Fibroblast of villous mesenchyme (primary cell): Measurements from ENCODE around the gene PSMB10. TPM values are rescaled to one million over a fixed set of nuclear protein-coding genes. Genes with fewer than 3 reads are reported as not detected.

ENCODE experiments used
- DNase-seq: peaks from one replicate; pipeline ENCODE4 v3.0.0-alpha.2; 2010; ENCODE audit warnings: low read depth
- H3K4me3 ChIP-seq: 2 replicates; pipeline ENCODE4 v1.5.1; 2011; ENCODE audit warnings: low read depth, mild to moderate bottlenecking, low read length
- CTCF ChIP-seq: IDR thresholded peaks from 2 replicates; pipeline ENCODE4 v1.5.1; 2012; ENCODE audit warnings: low read depth, mild to moderate bottlenecking, low read length; ENCODE audit not compliant: insufficient read depth
- total RNA-seq: library from RNA; depleted of rRNA; stranded (reverse); fragments of >200 nt; gene quantifications from 2 replicates; pipeline ENCODE4 v1.2.3, GENCODE V29; 2012

Gene PSMB10
- total RNA-seq, 1 donor = 54.0 TPM

GRCh38 chr16:67902831-67903230, 33.8 kb downstream of the PSMB10 start:
- no peak for DNase-seq
- no peak overlapping the region for H3K4me3 ChIP-seq
- TF ChIP-seq CTCF = no peak

- TF ChIP-seq CTCF = no peak
- no peak overlapping the region for H3K4me3 ChIP-seq
- no peak for DNase-seq
Observed at GRCh38 chr16:67901734-67902133, 34.9 kb downstream of the PSMB10 start.

- TF ChIP-seq CTCF = no peak
- peak; percentile 44 for DNase-seq
- H3K4me3 ChIP-seq = no peak overlapping the region
Observed at GRCh38 chr16:67897231-67897630, 39.4 kb downstream of the PSMB10 start.

- TF ChIP-seq CTCF = no peak
- peak overlapping the region; percentile 68 for H3K4me3 ChIP-seq
- peak; percentile 22 for DNase-seq
Observed at GRCh38 chr16:67893743-67894399, 42.8 kb downstream of the PSMB10 start.

GRCh38 chr16:67892899-67893742, 43.5 kb downstream of the PSMB10 start, which contains the start of gene PSKH1:
Gene PSKH1 (plus strand): TSS chr16:67893254. CDS start chr16:67908750, 15,496 bp downstream.
- no peak for TF ChIP-seq CTCF
- DNase-seq = peak; percentile 96
- H3K4me3 ChIP-seq = peak within 1 kb of the TSS; percentile 68

- TF ChIP-seq CTCF = no peak
- peak overlapping the region; percentile 62 for H3K4me3 ChIP-seq
- no peak for DNase-seq
Observed at GRCh38 chr16:67892375-67892774, 44.3 kb downstream of the PSMB10 start.
